ENCODE data around the gene SLC25A23. TPM values are rescaled to one million over a fixed set of nuclear protein-coding genes. Genes with fewer than 3 reads are reported as not detected.
A peak's percentile ranks its signal among the peaks of the same experiment; 100 is the strongest.
"Not testable (repeated sequence)": the region's sequence is repeated elsewhere in the genome, so short reads cannot be mapped to it uniquely, and the experiment has no call there.

SLC25A23 gene
- total RNA-seq (2021; ENCODE audit: unreplicated experiment) = 18.7 TPM
- polyA plus RNA-seq (2012; ENCODE audit: insufficient read length) = 23.1 TPM
- Bru-seq, nascent RNA = percentile 42 among the genes with signal in this experiment
- BruChase-seq, experiment 1, labeled RNA remaining after a 2-hour chase = percentile 43 among the genes with signal in this experiment
- percentile 51 among the genes with signal in this experiment for BruChase-seq, experiment 2, labeled RNA remaining after a 6-hour chase
- long read RNA-seq, partial matches to known transcripts = 2 of 13 reads
- long read RNA-seq, other reads (novel, unspliced or antisense) = 11 of 13 reads

DNA sequence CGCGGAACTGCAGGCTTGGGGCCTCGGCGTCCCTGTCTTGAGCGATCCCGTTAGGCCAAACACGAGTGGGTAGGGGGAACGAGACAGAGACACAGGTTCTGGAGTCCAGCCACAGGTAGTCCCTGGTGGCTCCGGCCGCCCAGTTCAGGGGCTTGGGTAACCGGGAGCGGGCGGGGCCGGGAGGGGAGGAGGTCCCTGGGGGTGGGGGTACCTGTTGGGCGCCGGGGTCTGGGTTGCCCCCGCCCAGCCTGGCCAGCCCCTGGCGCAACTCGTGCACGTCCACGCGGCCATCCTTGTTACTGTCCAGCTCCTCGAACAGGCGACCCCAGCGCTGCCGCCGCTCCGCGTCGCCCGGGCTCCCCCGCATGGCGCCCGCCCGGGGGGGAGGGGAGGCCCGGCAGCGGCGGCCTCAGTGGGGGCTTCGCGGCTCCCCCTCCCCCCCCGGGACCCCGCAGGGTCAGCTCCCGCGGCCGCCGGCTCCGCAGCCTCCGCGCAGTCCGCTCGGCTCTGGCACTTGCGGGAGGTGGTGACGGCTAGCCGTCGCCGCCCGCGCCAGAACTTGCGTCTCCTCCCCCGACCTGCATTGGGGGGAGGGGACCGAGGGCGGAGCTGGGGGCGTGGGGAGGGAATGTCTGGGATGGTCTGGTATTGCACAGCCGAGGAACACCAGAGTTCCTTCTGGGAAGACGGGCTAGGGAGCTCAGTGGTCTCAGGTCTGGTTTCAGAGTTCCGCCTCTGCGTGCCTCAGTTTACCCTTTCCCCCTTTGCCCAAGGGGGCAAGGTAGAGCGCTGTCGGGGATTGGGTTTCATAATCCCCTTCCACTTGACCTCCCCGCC lies at the start of gene SLC25A23:
SLC25A23 (minus strand) TSS at position 531 of the 837 bp plus-strand sequence; CDS start at position 367, 164 bp downstream.
- Histone ChIP-seq H3K27ac (ENCODE audit: low read length) (0 out of 2 replicates have a peak within 1 kb of the TSS, but pooled peaks have one; percentile 23), H3K9me3 (ENCODE audit: control insufficient read depth, insufficient read depth, low read depth, low read length) (no peaks in the 10 kb centered on the region), H3K36me3 (ENCODE audit: control insufficient read depth, insufficient read depth, low read length) (peaks cover 4% of the 10 kb centered on the region; the same call in 1 of the 2 replicates), H3K4me1 (ENCODE audit: control insufficient read depth, insufficient read depth, low read length) (peaks cover 3% of the 10 kb centered on the region), H3K27me3 (ENCODE audit: control insufficient read depth, insufficient read depth, low read length) (no peaks in the 10 kb centered on the region), H3K4me3 (ENCODE audit: low read depth in 2 of 2, low read length in 2 of 2) (peak within 1 kb of the TSS; percentile 63 to 81)
- in situ Hi-C loops (cut with HindIII; ENCODE audit: low pct_unique_long_range_greater_than_20kb, low sequenced_read_pairs) (no loop called here), intact Hi-C loops (cut with micrococcal nuclease; ENCODE audit: unreplicated experiment) (no loop called here)
- peak; percentile 17 for DNase-seq (ENCODE audit: low read depth, low spot score)
- peak; percentile 88 for ATAC-seq
- TF ChIP-seq POLR2AphosphoS5 (IDR thresholded peaks at IDR 0.05; ENCODE audit: low read depth, low read length) (no peak), TCF7L2 (IDR thresholded peaks at IDR 0.05; ENCODE audit: low read depth, low read length) (no peak), CTCF (IDR thresholded peaks at IDR 0.05) (no peak), SIN3A (IDR thresholded peaks at IDR 0.05; ENCODE audit: borderline replicate concordance, insufficient read depth, low read depth, low read length) (no peak)
- TF ChIP-seq, protein P1, sequence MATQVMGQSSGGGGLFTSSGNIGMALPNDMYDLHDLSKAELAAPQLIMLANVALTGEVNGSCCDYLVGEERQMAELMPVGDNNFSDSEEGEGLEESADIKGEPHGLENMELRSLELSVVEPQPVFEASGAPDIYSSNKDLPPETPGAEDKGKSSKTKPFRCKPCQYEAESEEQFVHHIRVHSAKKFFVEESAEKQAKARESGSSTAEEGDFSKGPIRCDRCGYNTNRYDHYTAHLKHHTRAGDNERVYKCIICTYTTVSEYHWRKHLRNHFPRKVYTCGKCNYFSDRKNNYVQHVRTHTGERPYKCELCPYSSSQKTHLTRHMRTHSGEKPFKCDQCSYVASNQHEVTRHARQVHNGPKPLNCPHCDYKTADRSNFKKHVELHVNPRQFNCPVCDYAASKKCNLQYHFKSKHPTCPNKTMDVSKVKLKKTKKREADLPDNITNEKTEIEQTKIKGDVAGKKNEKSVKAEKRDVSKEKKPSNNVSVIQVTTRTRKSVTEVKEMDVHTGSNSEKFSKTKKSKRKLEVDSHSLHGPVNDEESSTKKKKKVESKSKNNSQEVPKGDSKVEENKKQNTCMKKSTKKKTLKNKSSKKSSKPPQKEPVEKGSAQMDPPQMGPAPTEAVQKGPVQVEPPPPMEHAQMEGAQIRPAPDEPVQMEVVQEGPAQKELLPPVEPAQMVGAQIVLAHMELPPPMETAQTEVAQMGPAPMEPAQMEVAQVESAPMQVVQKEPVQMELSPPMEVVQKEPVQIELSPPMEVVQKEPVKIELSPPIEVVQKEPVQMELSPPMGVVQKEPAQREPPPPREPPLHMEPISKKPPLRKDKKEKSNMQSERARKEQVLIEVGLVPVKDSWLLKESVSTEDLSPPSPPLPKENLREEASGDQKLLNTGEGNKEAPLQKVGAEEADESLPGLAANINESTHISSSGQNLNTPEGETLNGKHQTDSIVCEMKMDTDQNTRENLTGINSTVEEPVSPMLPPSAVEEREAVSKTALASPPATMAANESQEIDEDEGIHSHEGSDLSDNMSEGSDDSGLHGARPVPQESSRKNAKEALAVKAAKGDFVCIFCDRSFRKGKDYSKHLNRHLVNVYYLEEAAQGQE (IDR thresholded peaks at IDR 0.05; ENCODE audit: insufficient read depth in 1 of 2, low read depth in 2 of 2, low read length in 1 of 2) = no peak
- ChIA-PET POLR2A (no interaction called here), CTCF (interaction anchor here (0.9 kb wide), 1 partner anchor 42 kb away, joined by 3 read pairs; no protein-coding TSS in a partner anchor)
- no TSS peak for BruUV-seq (replicated peaks)

DNA sequence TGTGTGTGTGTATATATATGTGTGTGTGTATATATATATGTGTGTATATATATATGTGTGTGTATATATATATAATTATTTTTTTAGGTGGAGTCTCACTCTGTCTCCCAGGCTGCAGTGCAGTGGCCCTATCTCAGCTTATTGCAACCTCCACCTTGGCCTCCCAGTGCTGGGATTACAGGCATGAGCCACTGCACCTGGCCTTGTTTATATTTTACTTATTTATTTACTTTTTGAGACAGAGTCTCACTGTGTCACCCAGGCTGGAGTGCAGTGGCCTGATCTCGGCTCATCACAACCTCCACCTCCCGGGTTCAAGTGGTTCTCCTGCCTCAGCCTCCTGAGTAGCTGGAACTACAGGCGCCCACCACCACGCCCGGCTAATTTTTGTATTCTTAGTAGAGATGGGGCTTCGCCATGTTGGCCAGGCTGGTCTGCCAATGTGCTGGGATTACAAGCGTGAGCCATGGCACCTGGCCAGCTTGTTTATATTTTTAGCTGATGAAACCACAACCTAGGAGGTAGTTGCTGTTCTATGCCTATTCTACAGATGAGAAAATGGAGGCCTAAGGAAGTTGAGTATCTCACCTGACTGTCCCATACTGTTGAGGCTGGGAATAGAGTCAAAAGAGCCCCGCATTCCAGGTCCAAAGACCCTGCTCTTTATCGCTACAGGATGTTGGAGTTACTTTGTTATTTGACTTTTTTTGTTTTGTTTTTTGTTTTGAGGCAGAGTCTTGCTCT lies 48.6 kb upstream of the SLC25A23 start:
- H3K4me1 ChIP-seq (ENCODE audit: control insufficient read depth, insufficient read depth, low read length); in situ Hi-C loops (cut with HindIII; ENCODE audit: low pct_unique_long_range_greater_than_20kb, low sequenced_read_pairs); BruUV-seq (replicated peaks); ATAC-seq; intact Hi-C loops (cut with micrococcal nuclease; ENCODE audit: unreplicated experiment); CTCF ChIA-PET; H3K36me3 ChIP-seq (ENCODE audit: control insufficient read depth, insufficient read depth, low read length); DNase-seq (ENCODE audit: low read depth, low spot score); H3K4me3 ChIP-seq (ENCODE audit: low read depth in 2 of 2, low read length in 2 of 2); H3K27ac ChIP-seq (ENCODE audit: low read length); H3K9me3 ChIP-seq (ENCODE audit: control insufficient read depth, insufficient read depth, low read depth, low read length); H3K27me3 ChIP-seq (ENCODE audit: control insufficient read depth, insufficient read depth, low read length): not testable (repeated sequence)
- POLR2A ChIA-PET = interaction anchor here (0.7 kb wide), 1 partner anchor 73 kb away, joined by 3 read pairs; no protein-coding TSS in a partner anchor
